OCI-M2 (cell line): ENCODE measurements around the gene LARP4B.

Experiments
- DNase-seq: peaks from one replicate; lab custom pipeline; 2025; ENCODE audit not compliant: unreplicated experiment; lab: John Stamatoyannopoulos, UW

Gene LARP4B

GRCh38 chr10:810351-810846 lies 121.1 kb downstream of the LARP4B start:
- no peak for DNase-seq

GRCh38 chr10:809671-810350 lies 121.7 kb downstream of the LARP4B start:
- DNase-seq: no peak

- no peak for DNase-seq
Measured at GRCh38 chr10:807958-808353, 123.5 kb downstream of the LARP4B start.

- DNase-seq: no peak
Measured at GRCh38 chr10:807163-807957, 124.1 kb downstream of the LARP4B start.

GRCh38 chr10:806451-807162 lies 124.9 kb downstream of the LARP4B start:
- DNase-seq: no peak

GRCh38 chr10:805620-806305 lies 125.7 kb downstream of the LARP4B start:
- no peak for DNase-seq

- DNase-seq: no peak
Measured at GRCh38 chr10:804787-805619, 126.5 kb downstream of the LARP4B start.

- DNase-seq: no peak
Measured at GRCh38 chr10:804191-804781, 127.2 kb downstream of the LARP4B start.

GRCh38 chr10:803041-803741 lies 128.3 kb downstream of the LARP4B start:
- DNase-seq: no peak

GRCh38 chr10:802506-802905 lies 129.0 kb downstream of the LARP4B start:
- DNase-seq: no peak

- DNase-seq: no peak
Measured at GRCh38 chr10:797179-797578, 134.3 kb downstream of the LARP4B start.

- DNase-seq: no peak
Measured at GRCh38 chr10:796233-796632, 135.3 kb downstream of the LARP4B start.

- DNase-seq: no peak
Measured at GRCh38 chr10:794382-794956, 137.0 kb downstream of the LARP4B start.

- DNase-seq: no peak
Measured at GRCh38 chr10:792792-793100, 138.8 kb downstream of the LARP4B start.

GRCh38 chr10:792083-792791 lies 139.3 kb downstream of the LARP4B start:
- DNase-seq: no peak

- no peak for DNase-seq
Measured at GRCh38 chr10:791639-792038, 139.9 kb downstream of the LARP4B start.

GRCh38 chr10:790821-791551 lies 140.5 kb downstream of the LARP4B start:
- DNase-seq: no peak
